Esophagus muscularis mucosa (tissue), 4 donors: ENCODE data around the gene ZFP36L1. TPM values are rescaled to one million over a fixed set of nuclear protein-coding genes. Genes with fewer than 3 reads are reported as not detected.
A peak's percentile ranks its signal among the peaks of the same experiment; 100 is the strongest.

Source experiments
- DNase-seq: peaks from one replicate; pipeline ENCODE4 v3.0.0-alpha.2; 2017; ENCODE audit errors: extremely low spot score
- H3K27ac ChIP-seq, 4 donors: fragments of 200-600 bp; sonication (generic); replicated peaks in 1 of 4; 1 replicate in 3 of 4; 2 replicates in 1 of 4; pipeline ENCODE4 v1.5.1; 2016 to 2019; ENCODE audit warnings: mild to moderate bottlenecking in 1 of 4
- H3K27me3 ChIP-seq, 4 donors: fragments of 200-600 bp; sonication (generic); one replicate each; pipeline versions ENCODE4 v1.5.1 to v1.6.0; 2016 to 2019
- H3K36me3 ChIP-seq, 4 donors: fragments of 200-600 bp; sonication (generic); one replicate each; pipeline ENCODE4 v1.5.1; 2016 to 2019
- H3K4me1 ChIP-seq, 4 donors: fragments of 200-600 bp; sonication (generic); one replicate each; pipeline ENCODE4 v1.5.1; 2016 to 2019
- H3K4me3 ChIP-seq, 4 donors: fragments of 200-600 bp; sonication (generic); 1 replicate in 2 of 4; 2 replicates in 2 of 4; pipeline ENCODE4 v1.5.1; 2016 to 2019; ENCODE audit warnings: mild to moderate bottlenecking in 4 of 4, moderate library complexity in 1 of 4
- H3K9me3 ChIP-seq, 4 donors: fragments of 200-600 bp; sonication (generic); 1 replicate in 3 of 4; 2 replicates in 1 of 4; pipeline ENCODE4 v1.5.1; 2016 to 2019
- CTCF ChIP-seq, 3 experiments: fragments of 200-600 bp in 2 of 3; fragments of 450-650 bp in 1 of 3; sonication (generic) in 2 of 3; IDR thresholded peaks; one replicate each; pipeline ENCODE4 v1.5.1; 2017 to 2019; ENCODE audit warnings: antibody characterized with exemption in 3 of 3, mild to moderate bottlenecking in 2 of 3, moderate library complexity in 1 of 3
- EP300 ChIP-seq: sonication (generic); formaldehyde crosslinking; IDR thresholded peaks from one replicate; pipeline ENCODE4 v1.6.1; 2017; ENCODE audit warnings: antibody characterized with exemption
- POLR2A ChIP-seq: fragments of 450-650 bp; IDR thresholded peaks from one replicate; pipeline ENCODE4 v1.6.1; 2017; ENCODE audit warnings: antibody characterized with exemption, moderate library complexity, mild to moderate bottlenecking, low read depth
- POLR2AphosphoS5 ChIP-seq, 2 donors: sonication (generic); formaldehyde crosslinking; IDR thresholded peaks; one replicate each; pipeline ENCODE4 v1.6.1; 2017; ENCODE audit warnings: antibody characterized with exemption in 2 of 2
- WGBS: methylation state at CpG from one replicate; pipeline ENCODE4 v1.1.5; 2018; 5-methylcytosine and 5-hydroxymethylcytosine counted together
- intact Hi-C: fragments of 100-400 bp; cut with DNase I; formaldehyde crosslinking; loops from one replicate; pipeline ENCODE4 v1.15.1; 2023
- total RNA-seq, 4 donors: library from RNA; depleted of rRNA; stranded (reverse); fragments of >200 nt; gene quantifications; one replicate each; pipeline versions ENCODE4 v1.1.0 to v1.2.1, GENCODE V29; 2016

The ZFP36L1 gene
- total RNA-seq, 4 donors from 2014 or later, result 191 to 704 (median 444) TPM

DNA sequence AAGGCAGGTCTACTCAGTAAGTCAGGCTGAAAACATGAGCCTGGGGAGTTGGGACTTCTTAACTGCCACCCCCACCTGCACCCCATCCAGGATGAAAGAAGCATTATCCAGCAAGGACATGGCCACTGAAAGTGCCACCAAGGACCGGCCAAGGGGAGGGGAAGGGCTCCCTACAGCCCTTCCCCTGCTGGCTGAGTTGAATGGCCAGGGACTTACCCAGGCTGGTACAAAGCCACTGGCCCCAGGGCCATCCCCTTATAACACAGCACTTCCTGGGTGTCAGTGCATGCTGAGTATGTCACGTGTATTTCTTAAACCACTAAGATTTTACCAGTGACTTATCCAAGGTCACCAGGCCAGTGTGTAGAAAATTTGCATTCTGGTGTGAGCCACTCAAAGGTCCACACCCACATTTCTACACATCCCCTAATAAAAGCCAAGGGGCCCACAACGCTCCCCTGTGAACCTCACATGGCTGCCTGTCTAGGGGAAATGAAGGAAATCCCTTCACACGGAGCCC lies 29.3 kb upstream of the ZFP36L1 start:
- no peak for TF ChIP-seq EP300
- no peak for TF ChIP-seq CTCF (IDR thresholded peaks at IDR 0.05)
- no peak for TF ChIP-seq POLR2AphosphoS5 (IDR thresholded peaks at IDR 0.05)
- no peak for TF ChIP-seq POLR2A
- H3K4me1 ChIP-seq, result peaks cover 11 to 41% (median 36%) of the 10 kb centered on the region in 4 donors
- no peaks in the 10 kb centered on the region for H3K36me3 ChIP-seq
- no peak overlapping the region for H3K27ac ChIP-seq
- intact Hi-C loops, result no loop called here
- no peak overlapping the region for H3K4me3 ChIP-seq
- DNase-seq, result no peak
- no peaks in the 10 kb centered on the region for H3K9me3 ChIP-seq
- no peaks in the 10 kb centered on the region for H3K27me3 ChIP-seq
- WGBS, result 71% methylated on average over 3 of the region's 4 CpGs

DNA sequence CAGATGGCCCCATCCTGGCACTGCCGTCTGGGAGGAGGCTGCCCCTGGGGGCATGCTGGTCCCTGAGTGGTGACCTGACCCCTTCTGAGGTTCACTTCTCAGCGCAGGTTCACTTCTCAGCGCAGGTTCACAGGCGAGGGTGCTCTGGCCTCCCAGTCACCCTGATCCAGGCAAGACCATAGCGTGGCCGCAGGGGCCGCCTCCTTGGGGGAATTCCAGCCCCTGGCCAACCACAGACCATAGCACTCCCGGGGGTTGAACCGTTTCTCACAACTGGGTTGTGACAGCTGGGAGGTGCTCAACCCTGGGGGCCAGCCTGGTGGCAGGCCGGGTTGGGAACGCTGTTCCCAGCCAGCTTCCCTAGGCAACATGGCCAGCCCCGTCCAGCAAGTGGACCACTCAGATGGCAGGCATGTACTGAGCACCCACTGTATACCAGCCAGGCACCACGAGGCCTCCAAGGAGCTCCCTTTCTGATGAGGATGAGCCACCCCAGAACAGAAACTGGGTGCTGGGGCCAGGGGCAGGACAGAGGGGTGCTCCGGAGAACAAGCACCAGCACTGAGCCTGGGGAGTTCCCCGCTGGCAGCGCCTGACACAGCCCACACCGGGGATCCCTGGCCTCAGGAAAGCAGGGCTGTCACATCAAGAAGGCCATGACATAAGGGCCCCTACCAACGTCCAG lies 28.3 kb upstream of the ZFP36L1 start:
- intact Hi-C loops, result no loop called here

GRCh38 chr14:68820536-68820935 lies 27.7 kb upstream of the ZFP36L1 start:
- H3K27me3 ChIP-seq, result no peaks in the 10 kb centered on the region
- H3K9me3 ChIP-seq, result no peaks in the 10 kb centered on the region
- H3K4me3 ChIP-seq, result no peak overlapping the region
- H3K27ac ChIP-seq, result no peak overlapping the region
- no peak for TF ChIP-seq POLR2A
- no peak for TF ChIP-seq EP300
- TF ChIP-seq CTCF (IDR thresholded peaks at IDR 0.05), result no peak
- no peak for TF ChIP-seq POLR2AphosphoS5 (IDR thresholded peaks at IDR 0.05)
- WGBS, result 80% methylated on average over 4 of the region's 4 CpGs
- intact Hi-C loops, result no loop called here
- H3K36me3 ChIP-seq, result no peaks in the 10 kb centered on the region
- no peak for DNase-seq
- peaks cover 27 to 57% (median 52%) of the 10 kb centered on the region in 4 donors for H3K4me1 ChIP-seq

More for the DNA sequence above, 28.3 kb upstream of the ZFP36L1 start:
- Histone ChIP-seq H3K4me3 (no peak overlapping the region), H3K36me3 (no peaks in the 10 kb centered on the region), H3K4me1 (peaks cover 21 to 51% (median 46%) of the 10 kb centered on the region in 4 donors), H3K9me3 (no peaks in the 10 kb centered on the region), H3K27me3 (no peaks in the 10 kb centered on the region), H3K27ac (no peak overlapping the region)
- no peak for DNase-seq
- no peak for TF ChIP-seq POLR2A
- TF ChIP-seq EP300, result no peak
- WGBS, result 96% methylated on average over 9 of the region's 18 CpGs

DNA sequence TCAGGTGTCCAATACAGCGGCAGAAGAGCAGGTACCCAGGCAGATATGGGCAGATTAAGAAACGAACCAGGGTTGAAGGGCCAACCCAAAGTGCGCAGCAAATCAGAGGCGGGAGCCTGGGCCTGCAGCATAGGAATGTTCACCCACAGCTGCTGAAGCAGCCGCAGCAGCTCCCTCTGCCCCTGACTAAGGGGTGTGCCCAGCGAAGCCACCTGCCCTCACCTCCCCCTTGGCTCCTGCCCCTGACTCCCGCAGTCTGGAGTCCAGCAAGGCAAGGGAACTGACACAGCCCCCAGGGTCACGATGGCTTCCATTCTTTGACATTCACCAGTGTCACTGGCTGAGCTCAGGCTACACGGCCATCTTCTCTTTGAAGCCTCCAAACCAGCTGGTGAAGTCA lies 27.3 kb upstream of the ZFP36L1 start:
- intact Hi-C loops, result no loop called here
- no peaks in the 10 kb centered on the region for H3K27me3 ChIP-seq
- H3K27ac ChIP-seq, result peak overlapping the region; percentile 74 to 98 (median 87)
- TF ChIP-seq CTCF (IDR thresholded peaks at IDR 0.05), result no peak
- no peak for TF ChIP-seq POLR2A
- no peak for TF ChIP-seq EP300
- no peak for TF ChIP-seq POLR2AphosphoS5 (IDR thresholded peaks at IDR 0.05)
- no peak for DNase-seq
- 94% methylated on average over 6 of the region's 9 CpGs for WGBS
- no peaks in the 10 kb centered on the region for H3K36me3 ChIP-seq
- peaks cover 31 to 59% (median 56%) of the 10 kb centered on the region in 4 donors for H3K4me1 ChIP-seq
- H3K9me3 ChIP-seq, result no peaks in the 10 kb centered on the region
- no peak overlapping the region for H3K4me3 ChIP-seq

DNA sequence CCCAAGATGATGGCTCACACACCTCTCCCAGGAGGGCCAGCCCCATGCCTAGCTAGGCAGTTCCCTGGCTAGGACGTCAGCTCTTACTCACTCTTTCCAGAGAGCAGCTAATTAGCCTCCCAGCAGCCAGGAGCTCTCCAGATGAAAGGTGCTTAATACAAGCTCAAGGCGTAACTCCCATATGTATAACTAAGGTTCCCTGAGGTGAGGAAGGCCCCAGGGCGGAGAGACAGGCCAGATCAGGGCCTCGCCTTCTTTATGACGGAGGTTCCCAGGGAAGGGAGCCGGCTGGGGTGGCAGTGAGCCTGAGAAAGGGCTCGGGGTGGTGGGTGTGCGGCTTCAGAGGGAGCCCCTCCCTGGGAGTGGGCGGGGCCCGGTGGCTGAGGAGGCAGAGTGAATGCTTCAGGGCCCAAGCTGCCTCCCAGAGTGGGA lies 26.4 kb upstream of the ZFP36L1 start:
- 25% methylated on average over 10 of the region's 10 CpGs for WGBS
- TF ChIP-seq POLR2AphosphoS5 (IDR thresholded peaks at IDR 0.05), result peak; percentile 70 to 77
- TF ChIP-seq POLR2A, result no peak
- peak overlapping the region; percentile 74 to 98 (median 87) for H3K27ac ChIP-seq
- intact Hi-C loops, result no loop called here
- peaks cover 32 to 59% (median 57%) of the 10 kb centered on the region in 4 donors for H3K4me1 ChIP-seq
- H3K4me3 ChIP-seq, result no peak overlapping the region
- H3K9me3 ChIP-seq, result no peaks in the 10 kb centered on the region
- no peaks in the 10 kb centered on the region for H3K36me3 ChIP-seq
- DNase-seq, result no peak
- H3K27me3 ChIP-seq, result no peaks in the 10 kb centered on the region
